GM21515 (cell line): ENCODE data around the gene SLC35F3.
A peak's percentile ranks its signal among the peaks of the same experiment; 100 is the strongest.
"Not testable (repeated sequence)": the region's sequence is repeated elsewhere in the genome, so short reads cannot be mapped to it uniquely, and the experiment has no call there.

Source experiments
- ATAC-seq: cut with Tn5 transposase; IDR thresholded peaks from one replicate; pipeline ENCODE4 v1.9.1; 2021; ENCODE audit not compliant: unreplicated experiment

Gene SLC35F3

DNA sequence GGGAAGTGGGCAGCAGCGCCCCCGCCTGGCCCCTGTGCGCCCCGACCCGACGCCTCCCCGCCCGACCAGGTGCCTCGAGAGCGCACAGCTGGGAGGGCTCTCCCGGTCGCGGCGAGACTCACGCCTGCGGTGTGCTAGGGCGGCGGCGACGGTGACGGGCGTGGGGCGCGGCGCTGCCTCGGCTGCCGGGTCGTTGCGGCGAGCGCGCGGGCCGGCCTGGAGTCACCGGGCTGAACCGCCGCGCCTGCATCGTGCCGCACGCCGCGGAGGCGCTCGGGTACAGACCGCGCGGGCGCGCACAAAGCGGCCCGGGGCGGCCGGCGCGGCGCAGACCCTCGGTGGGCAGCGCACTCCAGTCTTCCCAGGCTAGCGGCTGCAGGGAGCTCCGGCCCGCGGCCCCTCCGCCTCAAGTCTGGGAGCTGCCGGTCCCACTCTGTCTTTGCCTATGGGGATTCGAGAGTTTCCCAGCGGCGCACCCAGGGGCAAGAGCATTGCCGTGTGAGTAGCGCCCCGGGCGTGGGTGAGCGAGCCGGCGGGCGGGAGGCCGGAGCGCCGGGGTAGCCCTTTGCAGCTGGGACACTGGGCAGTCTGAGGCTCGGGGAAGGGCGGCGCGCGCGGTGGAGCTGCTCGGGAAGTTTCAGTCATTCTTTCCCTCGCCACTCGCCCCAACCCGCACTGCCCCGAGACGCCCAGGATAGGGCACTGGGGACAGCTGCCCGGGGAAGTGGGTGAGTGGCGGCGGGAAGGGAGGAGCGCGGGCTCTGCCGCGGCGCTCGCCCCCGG, at the start of gene SLC35F3:
Gene SLC35F3 (plus strand): TSS at position 44 of the 783 bp plus-strand sequence.
- no peak for ATAC-seq

- no peak for ATAC-seq
Measured at GRCh38 chr1:233859446-233859845, 45.0 kb upstream of the SLC35F3 start.

GRCh38 chr1:233863901-233864545, 40.5 kb upstream of the SLC35F3 start:
- no peak for ATAC-seq

DNA sequence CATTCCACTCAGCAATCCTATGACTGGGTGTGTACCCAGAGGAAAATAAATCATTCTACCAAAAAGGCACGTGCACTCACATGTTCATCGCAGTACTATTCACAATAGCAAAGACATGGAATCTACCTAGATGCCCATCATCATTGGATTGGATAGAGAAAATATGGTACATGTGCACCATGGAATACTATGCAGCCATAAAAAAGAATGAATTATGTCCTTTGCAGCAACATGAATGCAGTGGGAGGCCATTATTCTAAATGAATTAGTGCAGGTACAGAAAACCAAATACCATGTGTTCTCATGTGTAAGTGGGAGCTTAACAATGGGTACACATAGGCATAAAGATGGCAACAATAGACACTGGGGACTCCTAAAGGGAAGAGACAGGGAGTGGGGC, 39.9 kb upstream of the SLC35F3 start:
- ATAC-seq, result no peak

- no peak for ATAC-seq
Measured at GRCh38 chr1:233865216-233865615, 39.3 kb upstream of the SLC35F3 start.

GRCh38 chr1:233865902-233866301, 38.6 kb upstream of the SLC35F3 start:
- no peak for ATAC-seq

DNA sequence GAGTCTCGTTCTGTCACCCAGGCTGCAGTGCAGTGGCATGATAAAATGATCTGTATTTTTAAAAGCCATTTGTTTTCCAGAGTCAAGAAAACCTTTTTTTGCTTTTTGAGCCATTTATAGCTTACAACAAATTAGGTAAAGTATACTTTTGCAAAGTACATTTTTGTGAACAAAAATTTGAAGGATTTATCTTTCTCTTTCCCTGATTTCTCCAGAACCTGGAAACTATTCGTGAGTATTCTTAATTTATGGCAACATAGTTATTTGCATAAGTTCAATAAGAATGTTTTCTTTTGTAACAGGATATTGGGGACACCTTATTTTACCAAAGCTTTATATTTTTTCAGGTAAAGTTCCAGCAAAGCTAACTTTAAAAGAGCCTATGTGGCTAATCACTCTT, 37.4 kb upstream of the SLC35F3 start:
- no peak for ATAC-seq

- ATAC-seq, result no peak
Measured at GRCh38 chr1:233868461-233868860, 36.0 kb upstream of the SLC35F3 start.

GRCh38 chr1:233869680-233870079, 34.8 kb upstream of the SLC35F3 start:
- ATAC-seq, result no peak

GRCh38 chr1:233873666-233874065, 30.8 kb upstream of the SLC35F3 start:
- ATAC-seq, result no peak

DNA sequence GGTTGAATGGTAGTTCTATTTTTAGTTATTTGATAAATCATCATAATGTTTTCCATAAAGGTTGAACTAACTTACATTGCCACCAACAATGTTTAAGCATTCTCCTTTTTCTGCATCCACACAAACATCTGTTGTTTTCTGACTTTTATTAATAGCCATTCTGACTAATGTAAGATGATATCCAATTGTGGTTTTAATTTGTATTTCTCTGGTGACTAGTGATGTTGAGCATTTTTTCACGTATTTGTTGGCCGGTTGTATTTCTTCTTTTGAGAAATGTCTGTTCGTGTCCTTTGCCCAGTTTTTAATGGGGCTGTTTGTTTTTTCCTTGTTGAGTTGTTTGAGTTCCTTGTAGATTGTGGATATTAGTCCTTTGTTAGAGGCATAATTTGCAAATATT, 24.6 kb upstream of the SLC35F3 start:
- no peak for ATAC-seq

DNA sequence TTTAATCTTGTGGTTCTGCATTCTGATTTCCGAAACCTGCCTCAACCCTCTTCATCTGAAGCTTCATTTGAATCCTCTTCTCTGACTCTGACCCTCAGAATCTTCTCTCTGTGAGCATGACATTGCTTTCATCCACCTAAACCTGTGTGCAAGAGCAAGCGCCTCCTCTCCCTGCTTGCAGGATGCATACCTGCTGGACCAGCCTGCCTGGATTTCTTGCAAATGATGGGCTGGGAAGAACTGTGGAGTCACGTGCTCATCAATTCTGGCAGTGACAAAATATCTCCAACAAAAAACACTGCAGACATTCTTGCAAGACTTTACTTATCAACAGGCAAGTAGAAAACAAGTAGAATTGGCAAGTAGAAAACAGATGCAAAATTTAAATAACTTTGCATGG, 20.8 kb upstream of the SLC35F3 start:
- no peak for ATAC-seq

DNA sequence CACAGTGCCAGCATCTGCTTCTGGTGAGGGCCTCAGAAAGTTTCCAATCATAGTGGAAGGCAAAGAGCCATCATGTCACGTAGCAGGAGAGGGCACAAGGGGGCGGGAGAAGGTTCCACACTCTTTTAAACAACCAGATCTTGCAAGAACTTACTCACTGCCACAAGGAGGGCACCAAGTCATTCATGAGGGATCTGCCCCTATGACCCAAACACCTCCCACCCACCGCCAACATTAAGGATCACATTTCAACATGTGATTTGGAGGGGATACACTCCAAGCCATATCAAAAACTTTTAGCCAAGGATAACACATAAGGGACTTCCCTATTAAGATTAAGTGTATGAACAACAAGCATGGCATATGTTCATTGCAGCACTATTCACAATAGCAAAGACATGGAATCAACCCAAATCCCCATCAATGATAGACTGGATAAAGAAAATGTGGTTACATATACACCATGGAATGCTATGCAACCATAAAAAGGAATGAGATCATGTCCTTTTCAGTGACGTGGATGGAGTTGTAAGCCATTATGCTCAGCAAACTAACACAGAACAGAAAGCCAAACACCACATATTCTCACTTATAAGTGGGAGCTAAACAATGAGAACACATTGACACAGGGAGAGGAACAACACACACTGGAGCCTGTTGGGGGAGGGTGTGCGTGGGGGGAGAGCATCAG, 19.9 kb upstream of the SLC35F3 start:
- ATAC-seq, result no peak

DNA sequence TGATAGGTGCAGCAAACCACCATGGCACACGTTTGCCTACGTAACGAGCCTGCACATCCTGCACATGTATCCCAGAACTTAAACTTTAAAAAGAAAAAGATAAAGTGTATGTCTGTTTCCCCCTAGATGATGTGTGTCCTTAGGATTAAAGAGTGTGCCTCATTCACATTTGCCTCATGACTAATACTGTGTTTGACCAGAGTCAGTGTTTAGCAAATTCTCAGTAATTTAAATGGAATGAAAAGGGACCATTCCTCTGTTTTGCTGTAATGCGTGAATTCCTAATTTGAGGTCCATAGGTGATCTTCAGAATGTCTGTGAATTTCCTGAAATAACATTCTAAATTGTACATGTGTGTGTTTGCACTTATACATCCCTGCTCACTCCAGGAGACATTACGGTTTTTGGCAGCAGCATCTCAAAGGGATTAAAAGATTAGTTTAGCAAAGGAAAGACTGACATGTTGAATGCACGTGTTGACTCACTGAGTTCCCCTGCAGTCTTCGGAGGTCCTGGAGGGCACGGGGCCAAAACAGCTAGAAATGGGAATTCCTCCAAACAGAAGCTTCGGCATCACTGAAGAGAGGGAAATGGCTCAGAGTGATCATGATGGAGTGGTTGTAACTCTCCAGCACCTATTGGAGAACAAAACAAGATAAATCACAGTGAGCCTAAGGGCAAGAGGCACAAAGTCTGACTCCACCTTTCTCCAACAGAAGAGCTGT, 19.1 kb upstream of the SLC35F3 start:
- no peak for ATAC-seq

GRCh38 chr1:233891151-233891550, 13.3 kb upstream of the SLC35F3 start:
- ATAC-seq, result not testable (repeated sequence)

- ATAC-seq, result peak; percentile 100
Measured at GRCh38 chr1:233897325-233898162, 6.9 kb upstream of the SLC35F3 start.

DNA sequence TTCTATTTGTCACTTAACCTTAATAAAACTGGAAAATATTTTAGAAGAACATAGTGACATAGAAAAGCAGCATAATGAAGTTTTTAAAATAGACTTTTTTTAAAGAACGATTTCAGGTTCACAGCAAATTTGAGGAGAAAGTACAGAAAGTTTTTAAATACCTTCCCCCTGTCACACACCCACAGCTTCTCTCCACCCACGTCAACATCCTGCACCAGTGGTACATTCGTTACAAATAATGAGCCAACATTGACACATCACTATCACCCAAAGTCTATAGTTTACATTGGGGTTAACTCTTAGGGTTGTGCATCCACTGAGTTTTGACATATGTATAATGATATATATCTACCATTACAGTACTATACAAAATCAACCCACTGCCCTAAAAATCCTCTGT, 3.0 kb upstream of the SLC35F3 start:
- ATAC-seq, result no peak

DNA sequence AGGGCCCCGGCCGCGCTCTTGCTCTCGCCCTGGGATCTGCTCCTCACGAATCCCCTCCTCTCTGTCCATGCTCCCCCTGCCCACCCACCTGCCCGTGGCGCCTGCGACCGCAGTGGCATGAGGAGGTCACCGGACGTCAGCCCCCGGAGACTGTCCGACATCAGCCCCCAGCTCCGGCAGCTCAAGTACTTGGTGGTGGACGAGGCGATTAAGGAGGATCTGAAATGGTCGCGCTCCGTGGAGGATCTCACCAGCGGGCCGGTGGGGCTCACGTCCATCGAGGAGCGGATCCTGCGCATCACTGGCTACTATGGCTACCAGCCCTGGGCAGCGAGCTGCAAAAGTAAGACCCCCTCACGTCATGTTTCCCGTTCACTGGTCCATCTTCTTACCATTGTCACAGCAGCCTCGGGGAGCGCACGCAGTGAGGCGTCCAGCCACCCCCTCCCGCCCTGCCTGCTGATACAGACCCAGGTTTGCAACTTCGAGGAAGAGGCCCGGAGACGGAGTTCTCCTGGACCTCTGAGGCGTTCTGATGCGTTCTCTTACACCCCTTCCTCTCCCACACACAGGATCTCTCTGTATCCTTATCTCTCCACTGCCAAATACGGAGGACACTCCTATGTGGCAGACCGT, 1.1 kb downstream of the SLC35F3 start:
- ATAC-seq, result no peak

- no peak for ATAC-seq
Measured at GRCh38 chr1:233907151-233907550, 2.7 kb downstream of the SLC35F3 start.

GRCh38 chr1:233908092-233908491, 3.6 kb downstream of the SLC35F3 start:
- ATAC-seq, result no peak
